GM18498 (cell line): ENCODE measurements around the gene PLXDC1.

Experiments
- ATAC-seq: cut with Tn5 transposase; IDR thresholded peaks from one replicate; pipeline ENCODE4 v1.9.1; 2021; ENCODE audit warnings: mild to moderate bottlenecking, moderate library complexity; ENCODE audit not compliant: unreplicated experiment

Gene PLXDC1

DNA sequence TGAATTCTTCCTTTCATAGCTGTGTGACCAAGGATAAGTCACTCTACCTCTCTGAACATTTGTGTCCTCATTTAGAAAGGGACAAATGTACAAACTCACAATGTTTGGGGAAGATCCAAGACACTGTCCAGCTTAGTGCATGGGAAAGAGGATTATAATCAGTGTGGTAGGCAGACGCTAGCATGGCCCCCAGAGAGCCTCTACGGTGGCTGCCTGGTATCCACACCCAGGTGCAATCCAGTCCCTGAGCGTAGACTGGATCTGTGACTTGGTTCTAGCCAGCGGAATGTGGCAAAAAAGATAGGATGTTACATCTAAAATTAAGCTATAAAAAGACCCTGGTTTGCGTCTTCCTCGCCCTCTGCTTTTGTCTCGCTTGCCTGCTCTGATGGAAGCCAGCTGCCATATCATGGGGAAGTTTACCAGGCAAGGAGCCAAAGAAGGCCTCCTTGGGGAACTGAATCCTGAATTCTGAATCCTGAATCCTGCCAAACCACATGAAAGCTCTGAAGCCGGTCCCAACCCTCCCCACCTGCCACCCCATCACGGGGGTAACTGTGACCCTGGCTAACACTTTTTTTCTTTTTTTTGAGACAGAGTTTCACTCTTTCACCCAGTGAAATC, 51.7 kb downstream of the PLXDC1 start:
- no peak for ATAC-seq

DNA sequence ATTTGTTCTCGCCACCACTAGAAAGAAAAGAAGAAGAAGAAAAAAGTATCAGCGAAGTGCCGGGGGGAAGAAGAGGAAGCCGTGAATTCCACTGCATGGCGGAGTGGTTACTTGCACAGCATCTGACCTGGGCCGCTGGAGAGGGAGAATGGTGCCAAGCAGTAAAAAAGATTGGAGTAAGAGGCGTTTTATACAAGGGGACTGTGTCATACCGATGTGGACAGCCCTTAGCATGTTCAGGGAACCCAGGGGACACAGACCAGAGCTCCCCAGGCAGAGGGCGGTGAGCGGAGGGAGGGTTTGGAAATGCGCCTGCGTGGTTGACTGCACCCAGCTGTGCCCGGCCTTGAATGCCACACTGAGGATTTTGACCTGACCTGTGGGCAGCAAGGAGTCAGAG, 52.8 kb downstream of the PLXDC1 start:
- ATAC-seq, result no peak

DNA sequence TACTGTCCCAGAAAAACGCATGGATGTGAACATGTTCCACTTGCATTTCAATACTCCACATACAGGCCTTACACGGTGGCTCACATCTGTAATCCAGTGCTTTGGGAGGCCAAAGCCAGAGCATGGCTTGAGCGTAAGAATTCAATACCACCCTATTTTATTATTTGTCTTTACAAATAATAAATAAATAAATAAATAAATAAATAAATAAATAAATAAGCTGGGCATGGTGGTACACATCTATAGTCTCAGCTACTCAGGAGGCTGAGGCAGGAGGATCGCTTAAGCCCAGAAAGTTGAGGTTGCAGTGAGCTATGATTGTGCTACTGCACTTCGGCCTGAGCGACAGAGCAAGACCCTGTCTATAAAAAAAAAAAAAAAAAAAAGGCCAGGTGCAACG, 53.9 kb downstream of the PLXDC1 start:
- no peak for ATAC-seq

DNA sequence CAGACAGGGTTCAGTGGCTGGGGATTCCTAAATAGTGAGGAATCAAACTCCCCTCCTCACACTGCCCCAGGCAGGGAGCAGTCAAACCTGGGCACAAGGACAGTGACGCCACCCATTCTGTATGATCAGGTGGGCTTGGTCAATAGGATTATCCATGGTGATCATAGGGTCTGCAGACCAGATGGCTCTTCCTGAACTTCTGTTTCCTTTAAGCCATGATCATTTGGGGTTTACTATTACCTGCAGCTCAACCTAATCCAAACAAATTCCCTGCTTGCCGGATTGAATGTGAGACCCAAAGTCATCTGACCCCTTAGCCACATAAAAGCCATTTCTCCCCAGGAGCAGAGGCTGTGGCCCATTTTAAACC, 54.3 kb downstream of the PLXDC1 start:
- no peak for ATAC-seq

DNA sequence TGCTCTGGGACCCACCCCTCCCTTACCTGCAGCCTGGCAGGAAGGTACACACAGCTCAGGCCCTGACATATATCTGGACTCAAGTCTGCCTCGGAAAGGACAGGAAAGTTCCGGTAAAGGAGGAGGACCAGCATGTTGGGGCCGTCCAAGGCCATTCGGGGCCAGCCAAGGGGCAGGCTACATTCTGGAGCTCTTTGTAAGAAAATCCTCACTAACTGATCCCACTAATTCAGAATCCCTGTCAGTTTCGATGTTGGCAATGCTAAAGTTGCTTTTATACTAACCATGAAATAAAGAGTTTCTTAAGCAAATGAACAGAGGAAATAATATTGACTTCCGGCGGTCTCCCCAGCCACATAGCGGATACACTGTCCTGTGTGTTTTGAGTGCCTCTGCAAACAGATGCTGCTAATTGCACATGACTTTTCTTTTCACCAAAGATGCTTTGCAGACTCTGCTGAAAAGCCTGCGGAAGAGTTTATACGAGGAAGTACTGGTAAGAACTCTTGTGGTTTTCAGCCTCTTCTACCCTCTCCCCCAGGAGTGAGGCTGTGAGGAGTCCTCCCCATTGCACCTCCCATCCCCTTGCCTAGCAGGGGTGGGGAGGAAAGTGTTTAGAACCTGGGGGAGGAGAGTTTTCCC, 54.8 kb downstream of the PLXDC1 start:
- no peak for ATAC-seq

DNA sequence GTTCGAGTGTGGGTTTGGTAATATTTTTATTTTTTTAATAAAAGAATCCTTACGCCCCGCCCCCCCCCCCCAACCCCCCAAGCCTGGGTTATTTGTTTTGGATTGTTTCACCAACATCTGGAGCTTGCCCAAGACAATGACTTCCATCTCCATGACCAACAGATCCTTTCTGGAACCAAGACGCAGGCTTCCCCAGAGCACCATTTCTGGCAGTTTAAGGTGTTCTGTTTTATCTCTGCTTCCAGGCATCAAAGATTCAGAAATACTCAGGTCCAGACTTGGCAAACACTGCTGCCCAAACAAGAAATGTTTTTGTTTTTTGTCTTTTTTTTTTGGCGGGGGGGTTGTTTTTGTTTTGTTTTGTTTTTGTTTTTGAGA, 56.1 kb downstream of the PLXDC1 start:
- ATAC-seq, result no peak

DNA sequence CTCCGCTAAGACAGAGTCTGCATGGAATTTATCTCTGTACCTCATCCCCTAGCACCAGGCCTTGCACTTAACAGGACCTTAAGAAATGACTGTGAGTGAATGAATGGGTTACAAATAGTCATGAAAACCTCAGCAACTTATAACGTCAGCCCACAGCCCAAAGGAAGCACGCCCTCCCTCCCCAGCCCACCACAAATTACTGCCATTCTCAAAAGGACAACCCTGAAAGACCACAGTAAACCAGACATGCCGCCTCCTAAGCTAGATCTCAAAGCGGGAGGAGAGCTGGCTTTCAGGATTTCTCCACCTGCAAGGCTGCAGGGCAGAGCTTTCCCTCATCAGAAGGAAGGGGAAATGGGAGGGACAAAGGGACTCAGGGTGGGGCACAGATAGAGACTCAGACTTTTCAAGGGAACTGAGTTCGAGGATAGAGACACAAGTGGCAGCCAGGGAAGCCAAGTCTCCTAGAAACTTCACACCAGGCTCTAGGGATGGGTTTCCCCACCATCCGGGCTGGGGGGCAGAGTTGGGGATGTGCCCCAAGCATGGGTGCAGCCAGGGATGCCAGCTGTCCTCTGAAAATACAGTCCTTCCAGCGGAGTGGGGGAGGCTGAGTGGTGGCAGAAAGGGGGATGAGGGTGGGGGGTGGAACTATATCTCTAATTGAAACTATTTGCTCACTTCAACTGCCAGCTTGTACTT, 56.7 kb downstream of the PLXDC1 start:
- ATAC-seq, result no peak

DNA sequence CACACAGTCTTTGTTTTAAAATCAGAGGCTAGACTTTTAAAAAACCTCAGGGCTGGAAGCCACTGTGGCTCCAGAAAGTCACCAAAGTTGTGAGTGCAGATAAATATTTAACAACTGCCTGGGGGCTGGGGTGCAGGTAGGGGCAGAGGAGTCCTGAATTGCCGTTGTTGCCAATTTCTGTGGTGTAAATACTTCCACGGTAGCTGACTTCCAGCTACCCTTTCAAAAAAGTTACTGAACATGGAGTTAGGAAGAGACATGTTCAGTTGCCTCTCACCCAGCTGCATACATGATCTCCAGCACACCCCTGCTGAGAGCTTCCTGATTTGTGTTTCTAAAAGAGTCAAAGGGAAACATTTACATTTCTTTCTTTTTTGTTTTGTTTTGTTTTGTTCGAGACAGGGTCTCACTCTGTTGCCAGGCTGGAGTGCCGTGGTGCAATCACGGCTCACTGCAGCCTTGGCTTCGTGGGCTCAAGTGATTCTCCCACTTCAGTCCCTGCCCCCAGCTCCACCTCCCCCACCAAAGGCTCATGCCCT, 58.7 kb downstream of the PLXDC1 start:
- no peak for ATAC-seq

DNA sequence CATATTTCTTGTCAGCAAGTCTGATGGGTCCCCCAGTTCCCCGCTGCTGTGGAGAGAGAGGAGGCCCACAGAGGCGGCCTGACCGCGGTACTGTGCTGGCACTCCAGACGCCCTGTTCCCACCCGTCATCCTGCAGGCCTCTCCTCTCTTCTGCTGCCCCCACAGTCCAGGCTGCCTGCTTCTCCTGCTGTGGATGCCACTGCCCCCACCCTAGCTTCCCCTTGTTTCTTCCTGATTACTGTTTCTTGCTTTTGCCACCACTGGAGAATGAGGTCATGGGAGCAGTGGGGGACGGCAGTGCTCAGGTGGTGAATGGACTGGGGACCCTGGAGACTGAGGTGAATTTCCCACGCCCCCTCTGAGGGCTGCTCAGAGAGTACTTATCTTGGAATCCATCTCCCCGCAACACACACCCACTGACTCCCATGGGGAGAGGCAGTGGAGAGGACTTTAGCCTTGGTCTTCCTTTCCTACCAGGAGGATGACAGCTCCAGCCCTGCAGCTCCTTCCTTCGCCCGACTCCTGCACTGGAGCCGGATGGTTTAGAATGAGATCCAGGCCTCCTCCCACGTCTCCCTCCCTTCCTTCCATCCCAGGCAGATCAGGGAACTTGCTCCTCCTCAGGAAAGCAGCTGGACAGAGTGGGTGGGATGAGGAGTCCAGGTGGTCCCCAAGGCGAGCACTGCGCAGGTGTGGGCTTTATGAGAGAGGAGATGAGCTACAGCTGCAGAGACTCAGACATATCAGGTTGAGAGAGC, 60.4 kb downstream of the PLXDC1 start:
- no peak for ATAC-seq

DNA sequence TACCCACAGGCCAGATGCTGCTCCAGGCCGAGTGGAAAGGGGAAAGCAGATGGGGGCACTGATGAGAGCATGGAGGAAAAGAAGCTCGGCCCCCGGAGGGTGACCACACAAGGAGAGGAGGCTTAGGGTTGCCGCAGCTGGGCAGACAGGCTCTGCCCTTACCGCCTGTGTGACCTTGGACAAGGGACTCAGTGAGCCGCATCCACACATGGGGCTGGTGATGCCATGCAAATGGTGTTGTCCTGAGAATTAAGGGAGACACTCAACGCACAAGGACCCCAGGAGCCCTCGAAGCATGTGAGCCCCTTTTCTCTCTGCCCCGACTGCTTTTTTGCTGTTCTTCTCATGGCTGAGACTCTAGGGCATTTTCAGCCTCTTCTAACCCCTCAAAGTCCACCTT, 61.0 kb downstream of the PLXDC1 start:
- no peak for ATAC-seq

DNA sequence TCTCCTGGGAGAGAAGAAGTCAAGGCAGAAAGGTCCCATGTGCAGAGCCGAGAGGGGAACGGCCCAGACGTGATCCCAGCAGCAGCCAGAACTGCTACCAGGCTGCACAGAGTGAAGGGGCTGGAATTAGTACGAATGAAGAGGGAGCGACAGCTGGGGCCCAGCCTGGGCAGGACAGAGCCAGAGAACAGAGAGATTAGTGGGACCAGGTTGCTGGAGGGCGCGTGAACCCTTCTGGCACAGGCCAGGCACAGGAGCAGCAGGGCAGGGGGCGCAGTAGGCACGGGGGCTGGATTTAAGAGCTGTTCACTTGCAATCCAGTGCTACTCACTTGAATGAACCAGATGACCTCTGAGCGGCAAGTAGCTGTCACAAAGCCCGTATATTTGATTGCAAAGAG, 66.9 kb downstream of the PLXDC1 start:
- ATAC-seq, result no peak

DNA sequence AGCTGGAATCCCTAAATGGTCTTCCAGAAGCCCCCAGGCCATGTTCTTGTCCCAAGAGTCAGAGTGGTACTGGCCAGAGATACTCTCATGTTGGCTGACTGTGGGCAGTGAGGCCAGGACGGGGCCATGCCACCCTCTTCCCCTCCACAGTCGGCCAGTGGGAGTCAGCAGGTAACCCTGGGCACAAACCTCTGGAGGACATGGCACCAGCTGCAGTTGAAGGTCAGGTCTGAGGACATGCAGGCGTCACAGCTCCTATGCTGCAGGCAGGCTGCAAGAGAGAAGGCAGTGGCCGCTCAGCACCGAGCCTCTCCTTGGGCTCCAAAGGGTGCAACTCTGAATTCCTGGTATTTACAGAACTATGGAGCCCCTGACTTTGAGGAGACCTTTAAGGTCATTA, 68.2 kb downstream of the PLXDC1 start:
- no peak for ATAC-seq

DNA sequence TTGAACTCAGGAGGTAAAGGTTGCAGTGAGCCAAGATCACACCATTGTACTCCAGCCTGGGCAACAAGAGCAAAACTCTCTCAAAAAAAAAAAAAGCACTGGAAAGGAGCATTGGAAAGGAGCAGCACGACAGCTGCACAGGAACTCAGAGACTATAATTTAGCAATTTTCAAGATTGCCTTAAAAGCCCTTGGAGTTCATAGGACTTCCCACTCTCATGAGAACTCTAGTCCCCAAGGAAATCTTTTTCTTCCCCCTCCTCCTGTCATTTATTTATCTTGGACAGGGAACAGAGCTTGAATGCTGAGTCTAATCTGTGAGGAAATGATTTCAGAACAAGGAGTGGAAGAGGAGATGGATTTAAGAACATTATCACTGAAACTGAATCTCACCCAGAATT, 69.0 kb downstream of the PLXDC1 start:
- ATAC-seq, result no peak

DNA sequence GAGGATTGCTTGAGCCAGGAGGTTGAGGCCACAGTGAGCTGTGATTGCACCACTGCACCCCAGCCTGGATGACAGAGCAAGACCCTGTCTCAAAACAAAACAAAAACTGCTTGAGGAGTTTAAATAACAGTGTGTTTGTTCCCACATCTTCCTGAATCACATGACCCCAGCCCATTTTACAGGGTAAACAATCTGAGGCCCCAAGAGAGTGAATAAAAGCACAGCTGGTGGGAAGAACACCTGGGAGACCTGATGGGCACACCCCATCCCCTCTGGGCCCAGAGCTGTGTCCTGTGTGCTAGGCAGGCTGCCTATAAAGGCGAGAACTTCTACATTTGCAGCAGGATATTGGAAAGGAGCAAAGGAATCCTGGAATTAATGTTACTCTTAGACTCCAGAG, 69.6 kb downstream of the PLXDC1 start:
- no peak for ATAC-seq

DNA sequence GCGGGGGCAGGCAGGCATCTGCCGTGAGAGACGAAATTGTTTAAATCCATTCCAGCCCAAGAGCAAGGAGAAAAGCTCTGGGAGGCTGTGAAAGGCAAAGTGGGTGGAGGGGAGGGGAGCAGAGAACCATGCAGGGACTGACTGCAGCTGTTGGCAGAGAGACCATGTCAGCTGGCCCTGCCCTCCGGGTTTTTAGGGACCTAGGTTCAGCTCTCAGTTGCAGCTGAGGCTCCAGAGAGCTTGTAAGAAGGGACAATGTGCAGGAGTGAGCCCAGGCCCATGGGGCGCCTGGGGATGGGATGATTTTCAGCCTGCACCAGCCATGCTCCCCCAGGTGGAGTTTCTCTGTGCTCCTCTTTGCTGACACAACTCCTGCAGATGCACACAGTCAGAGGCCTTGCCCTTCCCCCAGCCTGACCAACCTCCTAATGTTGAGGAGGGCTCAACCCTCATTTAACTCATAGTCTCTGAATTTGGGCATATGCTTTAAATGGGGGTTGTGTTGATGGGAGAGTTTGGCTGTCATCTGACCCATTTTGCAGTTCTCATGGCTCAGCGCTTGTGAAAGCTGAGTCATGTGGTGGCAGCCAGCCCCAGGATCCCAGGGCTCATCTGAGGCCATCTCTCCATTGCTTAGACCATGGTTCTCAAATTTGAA, 70.9 kb downstream of the PLXDC1 start:
- ATAC-seq, result no peak

DNA sequence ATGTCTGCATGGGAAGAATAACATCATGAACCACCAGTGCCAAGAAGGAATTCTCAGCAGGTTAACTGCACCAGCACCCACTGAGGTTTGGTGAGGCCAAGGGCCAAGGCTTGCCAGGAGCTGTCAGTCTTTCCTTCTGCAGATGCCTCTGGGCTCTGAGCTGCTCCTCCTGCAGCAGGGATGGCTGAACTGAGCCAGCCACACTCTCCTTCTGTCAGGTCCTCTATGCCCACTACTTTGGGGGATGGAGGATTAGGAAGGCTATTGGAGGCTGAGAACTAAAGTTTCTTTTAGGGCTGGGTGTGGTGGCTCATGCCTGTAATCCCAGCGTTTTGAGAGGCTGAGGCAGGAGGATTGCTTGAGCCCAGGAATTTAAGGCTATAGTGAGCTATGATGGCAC, 71.6 kb downstream of the PLXDC1 start:
- no peak for ATAC-seq

DNA sequence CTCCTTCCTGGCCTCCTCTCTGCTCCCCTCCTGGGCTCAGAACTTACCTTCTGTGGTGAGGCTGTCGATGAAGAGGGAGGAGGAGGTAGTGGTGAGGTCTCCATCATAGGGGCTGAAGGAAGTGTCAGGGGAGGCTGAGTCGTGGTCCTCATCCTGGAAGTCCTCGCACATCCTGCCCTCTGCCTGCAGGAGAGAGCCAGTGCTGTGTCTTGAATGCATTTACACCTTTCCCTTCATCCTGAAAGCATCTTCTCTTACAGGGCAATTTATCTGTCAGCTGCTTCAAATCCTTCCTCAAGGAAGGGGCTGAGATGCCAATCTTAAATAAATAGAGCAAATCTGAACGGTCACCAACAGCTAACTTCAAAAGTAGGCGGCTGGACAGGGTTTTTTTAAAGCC, 73.6 kb downstream of the PLXDC1 start:
- no peak for ATAC-seq

DNA sequence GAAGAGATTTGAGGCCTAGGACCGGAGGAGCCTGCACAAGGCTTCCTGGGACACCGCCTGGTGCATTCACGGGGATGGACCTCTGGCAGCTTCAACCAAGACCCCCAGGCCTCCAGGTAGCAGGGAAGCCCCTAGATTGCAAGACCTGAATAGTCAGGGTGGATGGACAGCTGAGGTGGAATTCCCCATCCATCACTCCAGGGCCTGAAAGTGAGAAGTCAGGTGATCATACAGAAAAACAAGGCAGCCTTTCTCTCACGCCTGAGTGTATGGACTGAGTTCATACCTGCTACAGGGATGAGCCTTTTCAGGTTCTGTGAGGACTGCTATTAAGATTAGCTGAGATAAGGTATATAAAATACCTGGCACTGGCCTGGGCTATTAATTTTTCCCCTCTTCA, 74.2 kb downstream of the PLXDC1 start:
- ATAC-seq, result no peak

DNA sequence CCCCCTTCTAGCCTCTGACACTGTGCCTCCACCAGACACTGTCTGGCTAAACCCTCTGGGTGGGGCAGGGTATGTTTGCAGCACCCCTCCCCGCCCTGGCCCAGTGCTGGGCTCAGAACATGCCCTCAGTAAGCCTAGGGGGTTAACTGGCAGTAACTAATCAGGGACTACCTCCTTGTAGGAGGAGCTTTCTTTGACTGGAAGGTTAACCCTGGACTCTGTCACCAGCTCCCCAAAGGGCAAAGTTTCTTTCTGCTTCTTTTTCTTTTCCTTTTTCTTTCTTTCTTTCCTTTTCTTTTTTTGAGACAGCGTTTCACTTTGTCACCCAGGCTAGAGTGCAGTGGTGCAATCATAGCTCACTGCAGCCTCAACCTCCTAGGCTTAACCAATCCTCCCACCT, 76.8 kb downstream of the PLXDC1 start:
- ATAC-seq, result no peak

DNA sequence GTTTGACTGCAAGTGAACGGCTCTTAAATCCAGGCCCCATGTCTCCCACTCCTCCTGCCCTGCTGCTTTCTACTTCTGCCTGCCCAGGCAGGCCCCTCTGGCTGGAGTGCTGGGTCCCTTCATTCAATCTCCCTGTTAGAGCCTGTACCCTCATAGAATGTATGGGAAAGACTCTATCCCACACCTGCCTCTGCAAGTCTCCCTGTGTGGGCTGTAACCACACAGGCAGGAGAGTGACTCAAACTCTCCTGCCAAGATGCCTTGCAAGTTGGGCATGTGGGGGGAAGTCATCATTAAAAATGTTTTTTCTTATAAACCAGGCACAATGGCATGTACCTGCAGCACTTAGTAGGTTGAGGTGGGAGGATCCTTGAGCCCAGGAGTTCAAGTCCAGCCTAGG, 77.5 kb downstream of the PLXDC1 start:
- no peak for ATAC-seq

DNA sequence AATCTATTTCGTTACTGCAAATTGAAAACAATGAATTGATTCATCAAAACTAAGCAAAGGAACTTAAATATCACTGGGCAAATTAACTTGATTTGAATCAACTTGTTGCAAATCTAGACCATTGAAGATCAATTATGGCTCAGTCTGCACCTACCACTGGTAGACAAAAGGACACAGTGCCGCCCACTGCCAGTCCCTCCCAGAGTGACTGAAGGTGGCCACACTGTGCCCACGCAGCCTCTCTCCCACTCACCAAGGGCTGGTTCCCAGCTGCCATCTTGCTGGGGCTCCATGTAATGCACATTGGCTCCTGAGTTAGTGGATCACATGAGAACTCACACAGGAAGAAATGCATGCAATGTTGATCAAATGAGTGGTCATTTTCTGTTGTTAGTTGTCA, 78.1 kb downstream of the PLXDC1 start:
- ATAC-seq, result no peak
